SJSA1 (cell line): Measurements from ENCODE around the gene APOA1. TPM values are rescaled to one million over a fixed set of nuclear protein-coding genes. Genes with fewer than 3 reads are reported as not detected.
"Not testable (repeated sequence)": the region's sequence is repeated elsewhere in the genome, so short reads cannot be mapped to it uniquely, and the experiment has no call there.

ENCODE experiments used
- DNase-seq, 2 experiments: peaks; one replicate each; pipeline ENCODE4 v3.0.0-alpha.2; 2015 to 2020; ENCODE audit warnings: low spot score in 2 of 2, low read depth in 1 of 2
- H3K27ac ChIP-seq: fragments of 250-450 bp; sonication (Bioruptor Pico); 2 replicates; pipeline ENCODE4 v1.5.1; 2020; ENCODE audit warnings: mild to moderate bottlenecking, moderate library complexity
- H3K27me3 ChIP-seq: fragments of 250-450 bp; sonication (Bioruptor Pico); replicated peaks from 2 replicates; pipeline ENCODE4 v1.5.1; 2020; ENCODE audit warnings: mild to moderate bottlenecking, moderate library complexity
- H3K36me3 ChIP-seq: fragments of 250-450 bp; sonication (Bioruptor Pico); 2 replicates; pipeline ENCODE4 v1.5.1; 2020; ENCODE audit warnings: mild to moderate bottlenecking
- H3K4me1 ChIP-seq: fragments of 250-450 bp; sonication (Bioruptor Pico); replicated peaks from 2 replicates; pipeline ENCODE4 v1.6.1; 2021; ENCODE audit warnings: mild to moderate bottlenecking
- H3K4me3 ChIP-seq: fragments of 250-450 bp; sonication (Bioruptor Pico); 2 replicates; pipeline ENCODE4 v1.5.1; 2020; ENCODE audit warnings: mild to moderate bottlenecking
- H3K9me3 ChIP-seq: fragments of 250-450 bp; sonication (Bioruptor Pico); replicated peaks from 2 replicates; pipeline ENCODE4 v1.5.1; 2020; ENCODE audit warnings: mild to moderate bottlenecking
- total RNA-seq: library from RNA; depleted of rRNA; stranded (reverse); fragments of >200 nt; shearing (Covaris generic); gene quantifications from 2 replicates; pipeline ENCODE4 v1.2.3, GENCODE V29; 2014

The APOA1 gene
- total RNA-seq, 1 experiment from 2014 or later = not detected

- Histone ChIP-seq H3K27ac (peak overlapping the region; percentile 24; the same call in 1 of the 2 replicates), H3K4me1 (peaks cover 12% of the 10 kb centered on the region), H3K4me3 (peak overlapping the region; percentile 8; the same call in 1 of the 2 replicates), H3K9me3 (no peaks in the 10 kb centered on the region), H3K27me3 (no peaks in the 10 kb centered on the region), H3K36me3 (no peaks in the 10 kb centered on the region)
- no peak for DNase-seq
Observed at GRCh38 chr11:116835042-116835772, 2.2 kb downstream of the APOA1 start.

GRCh38 chr11:116834535-116835041 lies 2.8 kb downstream of the APOA1 start:
- not testable (repeated sequence) for H3K27ac ChIP-seq, H3K4me3 ChIP-seq, H3K36me3 ChIP-seq, H3K27me3 ChIP-seq, H3K9me3 ChIP-seq, DNase-seq
- H3K4me1 ChIP-seq = peaks cover 12% of the 10 kb centered on the region

- Histone ChIP-seq H3K27me3 (no peaks in the 10 kb centered on the region), H3K4me3 (no peak overlapping the region), H3K4me1 (peaks cover 12% of the 10 kb centered on the region), H3K9me3 (no peaks in the 10 kb centered on the region), H3K36me3 (no peaks in the 10 kb centered on the region), H3K27ac (no peak overlapping the region)
- no peak for DNase-seq
Observed at GRCh38 chr11:116833816-116834534, 3.4 kb downstream of the APOA1 start.

- DNase-seq = no peak
- H3K9me3 ChIP-seq = no peaks in the 10 kb centered on the region
- H3K27ac ChIP-seq = no peak overlapping the region
- H3K4me3 ChIP-seq = no peak overlapping the region
- H3K4me1 ChIP-seq = peaks cover 12% of the 10 kb centered on the region
- no peaks in the 10 kb centered on the region for H3K36me3 ChIP-seq
- H3K27me3 ChIP-seq = no peaks in the 10 kb centered on the region
Observed at GRCh38 chr11:116833491-116833815, 4.0 kb downstream of the APOA1 start.

- no peak overlapping the region for H3K4me3 ChIP-seq
- H3K27ac ChIP-seq = no peak overlapping the region
- DNase-seq = no peak
- no peaks in the 10 kb centered on the region for H3K27me3 ChIP-seq
- no peaks in the 10 kb centered on the region for H3K9me3 ChIP-seq
- H3K36me3 ChIP-seq = no peaks in the 10 kb centered on the region
- peaks cover 12% of the 10 kb centered on the region for H3K4me1 ChIP-seq
Observed at GRCh38 chr11:116832350-116833290, 4.8 kb downstream of the APOA1 start.

GRCh38 chr11:116831790-116832349 lies 5.6 kb downstream of the APOA1 start:
- Histone ChIP-seq H3K9me3 (no peaks in the 10 kb centered on the region), H3K27ac (no peak overlapping the region), H3K4me3 (no peak overlapping the region), H3K27me3 (no peaks in the 10 kb centered on the region), H3K36me3 (no peaks in the 10 kb centered on the region), H3K4me1 (peaks cover 12% of the 10 kb centered on the region)
- no peak for DNase-seq

GRCh38 chr11:116830184-116830912 lies 7.1 kb downstream of the APOA1 start:
- Histone ChIP-seq H3K27me3 (no peaks in the 10 kb centered on the region), H3K4me3 (no peak overlapping the region), H3K4me1 (peaks cover 3% of the 10 kb centered on the region), H3K36me3 (no peaks in the 10 kb centered on the region), H3K9me3 (no peaks in the 10 kb centered on the region), H3K27ac (no peak overlapping the region)
- DNase-seq = no peak

- H3K4me1 ChIP-seq = no peaks in the 10 kb centered on the region
- H3K36me3 ChIP-seq = no peaks in the 10 kb centered on the region
- no peak within 1 kb of the TSS for H3K27ac ChIP-seq
- H3K9me3 ChIP-seq = no peaks in the 10 kb centered on the region
- no peak for DNase-seq
- H3K27me3 ChIP-seq = no peaks in the 10 kb centered on the region
- H3K4me3 ChIP-seq = no peak within 1 kb of the TSS
Observed at GRCh38 chr11:116829525-116830183, 7.8 kb downstream of the APOA1 start, which contains the start of gene APOC3. Gene APOC3 (plus strand): TSS chr11:116829907. CDS start chr11:116830583, 676 bp downstream.

- no peaks in the 10 kb centered on the region for H3K4me1 ChIP-seq
- H3K27ac ChIP-seq = no peak overlapping the region
- H3K9me3 ChIP-seq = no peaks in the 10 kb centered on the region
- no peaks in the 10 kb centered on the region for H3K36me3 ChIP-seq
- DNase-seq = no peak
- no peak overlapping the region for H3K4me3 ChIP-seq
- no peaks in the 10 kb centered on the region for H3K27me3 ChIP-seq
Observed at GRCh38 chr11:116828632-116829524, 8.5 kb downstream of the APOA1 start.

- Histone ChIP-seq H3K4me1 (no peaks in the 10 kb centered on the region), H3K4me3 (no peak overlapping the region), H3K27ac (no peak overlapping the region), H3K36me3 (no peaks in the 10 kb centered on the region), H3K27me3 (no peaks in the 10 kb centered on the region), H3K9me3 (no peaks in the 10 kb centered on the region)
- DNase-seq = no peak
Observed at GRCh38 chr11:116827461-116827860, 10.0 kb downstream of the APOA1 start.

GRCh38 chr11:116826751-116827431 lies 10.5 kb downstream of the APOA1 start:
- H3K27ac ChIP-seq = no peak overlapping the region
- H3K9me3 ChIP-seq = no peaks in the 10 kb centered on the region
- no peaks in the 10 kb centered on the region for H3K4me1 ChIP-seq
- no peak overlapping the region for H3K4me3 ChIP-seq
- no peaks in the 10 kb centered on the region for H3K27me3 ChIP-seq
- no peaks in the 10 kb centered on the region for H3K36me3 ChIP-seq
- no peak for DNase-seq
